Osteoblast (primary cell): Measurements from ENCODE around the gene TIMM44. TPM values are rescaled to one million over a fixed set of nuclear protein-coding genes. Genes with fewer than 3 reads are reported as not detected.
"Not testable (repeated sequence)": the region's sequence is repeated elsewhere in the genome, so short reads cannot be mapped to it uniquely, and the experiment has no call there.

Experiments
- DNase-seq: peaks from one replicate; pipeline ENCODE4 v3.0.0; 2011; ENCODE audit warnings: low spot score, mixed read lengths; ENCODE audit not compliant: insufficient read length; ENCODE audit errors: missing footprints
- H2AFZ ChIP-seq: 2 replicates; pipeline ENCODE4 v1.6.0; 2011; ENCODE audit warnings: mild to moderate bottlenecking, low read length
- H3K27ac ChIP-seq: 2 replicates; pipeline ENCODE4 v1.5.1; 2011; ENCODE audit warnings: mild to moderate bottlenecking, low read depth, low read length, moderate library complexity
- H3K27me3 ChIP-seq: 2 replicates; pipeline ENCODE4 v1.6.0; 2012; ENCODE audit warnings: mild to moderate bottlenecking, control low read depth, inconsistent platforms, low read length, moderate library complexity; ENCODE audit not compliant: insufficient read depth
- H3K36me3 ChIP-seq: 2 replicates; pipeline ENCODE4 v1.5.1; 2011; ENCODE audit warnings: mild to moderate bottlenecking, low read length, control low read depth, moderate library complexity; ENCODE audit not compliant: insufficient read depth
- H3K4me1 ChIP-seq: 2 replicates; pipeline ENCODE4 v1.5.1; 2011; ENCODE audit warnings: mild to moderate bottlenecking, low read length, control low read depth, moderate library complexity; ENCODE audit not compliant: insufficient read depth
- H3K4me2 ChIP-seq: 2 replicates; pipeline ENCODE4 v1.6.0; 2011; ENCODE audit warnings: mild to moderate bottlenecking, low read length; ENCODE audit not compliant: insufficient read depth
- H3K4me3 ChIP-seq: fragments of 200-600 bp; sonication (generic); 3 replicates; pipeline ENCODE4 v1.5.1; 2012; ENCODE audit warnings: mild to moderate bottlenecking, low read length, inconsistent platforms; ENCODE audit not compliant: insufficient read depth
- H3K79me2 ChIP-seq: 2 replicates; pipeline ENCODE4 v1.6.0; 2012; ENCODE audit warnings: mild to moderate bottlenecking, low read length, control low read depth, inconsistent platforms; ENCODE audit not compliant: insufficient read depth
- H3K9me3 ChIP-seq: 2 replicates; pipeline ENCODE4 v1.5.1; 2011; ENCODE audit warnings: low read depth, low read length, control low read depth
- H4K20me1 ChIP-seq: 2 replicates; pipeline ENCODE4 v1.6.0; 2012; ENCODE audit warnings: mild to moderate bottlenecking, low read length, control low read depth; ENCODE audit not compliant: insufficient read depth
- total RNA-seq: library from RNA; depleted of rRNA; stranded (reverse); fragments of >200 nt; gene quantifications from 2 replicates; pipeline ENCODE4 v1.2.3, GENCODE V29; 2012
- TF ChIP-seq, protein P1 (sequence below): IDR thresholded peaks from 2 replicates; pipeline ENCODE4 v1.5.1; 2011; ENCODE audit warnings: mild to moderate bottlenecking, low read depth, low read length, moderate library complexity; ENCODE audit errors: extremely low read depth

Gene TIMM44
- total RNA-seq, 1 donor, result 52.5 TPM

DNA sequence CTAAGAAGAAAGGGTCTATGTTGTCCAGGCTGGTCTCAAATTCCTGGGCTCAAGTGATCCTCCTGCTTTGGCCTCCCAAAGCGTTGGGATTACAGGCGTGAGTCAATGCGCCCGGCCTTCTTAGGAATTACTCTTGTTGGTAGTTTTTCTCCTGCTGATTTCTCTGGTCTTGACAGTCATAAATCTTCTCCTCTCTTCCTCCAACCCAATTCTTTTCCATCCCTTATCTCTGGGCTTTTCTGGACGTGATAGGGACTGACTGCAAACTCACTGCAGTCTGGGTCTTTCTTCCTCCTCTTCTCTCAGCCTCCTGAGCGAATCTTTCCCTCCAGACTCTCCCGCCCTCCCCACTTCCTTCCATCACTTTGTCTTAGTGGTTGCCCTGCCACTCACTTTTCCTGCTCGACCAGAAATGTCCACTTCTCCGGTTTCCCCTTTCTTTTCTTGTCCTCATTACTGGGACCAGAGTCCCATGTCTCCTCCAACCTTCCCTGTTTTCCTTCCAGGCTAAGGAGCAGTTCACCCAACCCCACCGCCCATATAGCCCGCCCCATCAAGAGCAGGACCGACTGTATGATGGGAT, 21.9 kb upstream of the TIMM44 start:
- H2AFZ ChIP-seq, result no peak overlapping the region
- H3K27me3 ChIP-seq, result no peaks in the 10 kb centered on the region
- peaks cover 6% of the 10 kb centered on the region for H4K20me1 ChIP-seq
- H3K4me1 ChIP-seq, result no peaks in the 10 kb centered on the region
- no peak overlapping the region for H3K4me2 ChIP-seq
- no peaks in the 10 kb centered on the region for H3K9me3 ChIP-seq
- H3K36me3 ChIP-seq, result peaks cover 67% of the 10 kb centered on the region
- H3K27ac ChIP-seq, result no peak overlapping the region
- H3K79me2 ChIP-seq, result peaks cover 4% of the 10 kb centered on the region
- peak; percentile 46 for DNase-seq
- no peak overlapping the region for H3K4me3 ChIP-seq
- TF ChIP-seq, protein P1, sequence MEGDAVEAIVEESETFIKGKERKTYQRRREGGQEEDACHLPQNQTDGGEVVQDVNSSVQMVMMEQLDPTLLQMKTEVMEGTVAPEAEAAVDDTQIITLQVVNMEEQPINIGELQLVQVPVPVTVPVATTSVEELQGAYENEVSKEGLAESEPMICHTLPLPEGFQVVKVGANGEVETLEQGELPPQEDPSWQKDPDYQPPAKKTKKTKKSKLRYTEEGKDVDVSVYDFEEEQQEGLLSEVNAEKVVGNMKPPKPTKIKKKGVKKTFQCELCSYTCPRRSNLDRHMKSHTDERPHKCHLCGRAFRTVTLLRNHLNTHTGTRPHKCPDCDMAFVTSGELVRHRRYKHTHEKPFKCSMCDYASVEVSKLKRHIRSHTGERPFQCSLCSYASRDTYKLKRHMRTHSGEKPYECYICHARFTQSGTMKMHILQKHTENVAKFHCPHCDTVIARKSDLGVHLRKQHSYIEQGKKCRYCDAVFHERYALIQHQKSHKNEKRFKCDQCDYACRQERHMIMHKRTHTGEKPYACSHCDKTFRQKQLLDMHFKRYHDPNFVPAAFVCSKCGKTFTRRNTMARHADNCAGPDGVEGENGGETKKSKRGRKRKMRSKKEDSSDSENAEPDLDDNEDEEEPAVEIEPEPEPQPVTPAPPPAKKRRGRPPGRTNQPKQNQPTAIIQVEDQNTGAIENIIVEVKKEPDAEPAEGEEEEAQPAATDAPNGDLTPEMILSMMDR, result no peak

DNA sequence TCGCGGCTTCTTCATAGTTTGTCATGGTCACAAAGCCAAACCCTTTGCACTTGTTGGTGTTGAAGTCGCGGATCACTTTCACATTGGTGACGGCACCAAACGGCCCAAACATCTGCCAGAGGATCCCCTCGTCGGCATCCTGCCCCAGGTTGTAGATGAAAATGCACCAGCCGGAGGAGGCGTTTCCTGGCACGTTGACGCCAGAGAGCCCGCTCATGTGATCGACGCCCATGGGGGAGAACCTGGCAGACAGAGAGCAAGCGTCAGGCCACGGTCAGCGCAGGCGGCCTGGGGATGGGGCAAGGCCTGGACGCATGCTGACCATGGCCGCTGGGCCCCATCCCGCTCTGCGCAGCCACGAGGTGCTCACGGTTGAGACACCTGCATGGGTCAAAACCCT, 20.1 kb upstream of the TIMM44 start:
- TF ChIP-seq, protein P1, result no peak
- peaks cover 2% of the 10 kb centered on the region for H3K79me2 ChIP-seq
- no peak overlapping the region for H3K27ac ChIP-seq
- no peak overlapping the region for H3K4me2 ChIP-seq
- H3K9me3 ChIP-seq, result no peaks in the 10 kb centered on the region
- H2AFZ ChIP-seq, result no peak overlapping the region
- H3K27me3 ChIP-seq, result no peaks in the 10 kb centered on the region
- no peak overlapping the region for H3K4me3 ChIP-seq
- H3K4me1 ChIP-seq, result no peaks in the 10 kb centered on the region
- peaks cover 2% of the 10 kb centered on the region for H4K20me1 ChIP-seq
- H3K36me3 ChIP-seq, result peaks cover 71% of the 10 kb centered on the region
- peak; percentile 36 for DNase-seq

DNA sequence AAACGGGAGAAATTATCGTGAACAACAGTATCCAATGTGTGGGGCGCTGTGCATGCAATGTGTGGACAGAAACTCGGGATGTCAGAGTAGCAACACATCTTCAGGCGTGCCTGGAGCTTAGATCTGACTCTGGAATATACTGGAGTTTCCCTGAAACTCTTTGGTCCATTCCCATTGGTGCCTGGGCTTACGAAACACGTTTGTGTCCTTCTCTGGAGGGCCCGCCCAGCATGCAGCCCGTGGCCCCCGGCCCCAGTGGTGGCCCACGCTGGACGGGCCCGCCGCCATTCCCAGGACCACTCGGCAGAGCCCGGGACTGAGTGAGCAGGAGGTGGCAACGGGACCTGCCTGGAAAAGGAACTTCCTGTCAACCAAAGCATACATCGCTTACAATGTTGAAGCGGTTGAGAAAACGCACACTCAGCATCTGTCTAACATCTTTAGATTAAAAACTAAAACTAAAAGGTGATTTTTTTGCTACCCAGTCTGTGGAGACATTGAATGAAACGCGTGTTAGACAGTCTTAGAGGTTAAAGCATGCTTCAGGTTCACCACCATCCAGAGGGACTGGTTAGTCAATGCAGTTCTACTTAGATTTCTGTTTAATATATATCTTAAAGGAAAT, 19.3 kb upstream of the TIMM44 start:
- DNase-seq, result peak; percentile 41
- Histone ChIP-seq H3K79me2 (no peaks in the 10 kb centered on the region), H3K4me1 (no peaks in the 10 kb centered on the region), H3K9me3 (no peaks in the 10 kb centered on the region), H4K20me1 (no peaks in the 10 kb centered on the region), H3K4me3 (no peak overlapping the region), H3K4me2 (no peak overlapping the region), H3K36me3 (peaks cover 63% of the 10 kb centered on the region), H3K27ac (no peak overlapping the region), H3K27me3 (no peaks in the 10 kb centered on the region), H2AFZ (no peak overlapping the region)
- TF ChIP-seq, protein P1, result no peak

GRCh38 chr19:7961920-7962626, 18.6 kb upstream of the TIMM44 start:
- Histone ChIP-seq H3K79me2 (no peaks in the 10 kb centered on the region), H2AFZ (no peak overlapping the region), H3K27ac (no peak overlapping the region), H3K9me3 (no peaks in the 10 kb centered on the region), H3K4me3 (no peak overlapping the region), H3K36me3 (peaks cover 56% of the 10 kb centered on the region), H3K27me3 (no peaks in the 10 kb centered on the region), H3K4me2 (no peak overlapping the region), H3K4me1 (no peaks in the 10 kb centered on the region), H4K20me1 (no peaks in the 10 kb centered on the region)
- no peak for DNase-seq
- TF ChIP-seq, protein P1, result no peak

DNA sequence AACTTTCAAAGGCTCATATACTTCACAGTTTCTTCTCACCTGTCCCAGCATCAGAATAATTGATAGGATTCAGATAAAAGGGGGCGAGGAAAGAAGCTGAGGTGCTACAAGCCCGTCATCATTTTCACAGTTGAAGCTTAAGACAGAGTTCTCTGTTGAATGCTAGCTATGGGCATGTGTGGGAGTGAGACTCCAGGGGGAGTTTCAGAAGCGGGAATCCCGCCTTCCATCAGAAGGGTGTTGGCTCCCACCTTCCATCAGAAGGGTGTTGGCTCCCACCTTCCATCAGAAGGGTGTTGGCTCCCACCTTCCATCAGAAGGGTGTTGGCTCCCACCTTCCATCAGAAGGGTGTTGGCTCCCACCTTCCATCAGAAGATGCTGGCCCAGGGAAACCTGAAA, 17.6 kb upstream of the TIMM44 start:
- not testable (repeated sequence) for H3K4me3 ChIP-seq, H3K9me3 ChIP-seq, H3K4me1 ChIP-seq, H3K79me2 ChIP-seq, H2AFZ ChIP-seq, H3K27me3 ChIP-seq, H4K20me1 ChIP-seq, H3K27ac ChIP-seq, H3K4me2 ChIP-seq, DNase-seq
- peaks cover 46% of the 10 kb centered on the region for H3K36me3 ChIP-seq
